Measurements from ENCODE around the gene NUP188. TPM values are rescaled to one million over a fixed set of nuclear protein-coding genes. Genes with fewer than 3 reads are reported as not detected.

The NUP188 gene
- total RNA-seq, 2 donors from 2014 or later = 34.6 to 88.6 TPM

GRCh38 chr9:129012893-129013448 lies 65.5 kb downstream of the NUP188 start:
- DNase-seq (ENCODE audit: low spot score) = no peak

GRCh38 chr9:129013674-129014073 lies 66.2 kb downstream of the NUP188 start:
- no peak overlapping the region for H3K27ac ChIP-seq
- TF ChIP-seq CTCF (IDR thresholded peaks at IDR 0.05) (no peak), POLR2A (IDR thresholded peaks at IDR 0.05) (no peak), POLR2AphosphoS5 (IDR thresholded peaks at IDR 0.05) (no peak)
- H3K36me3 ChIP-seq = peaks cover 0 to 27% of the 10 kb centered on the region in 2 donors
- intact Hi-C loops (cut with DNase I) = no loop called here
- H3K4me3 ChIP-seq = no peak overlapping the region
- 91% methylated on average over 8 of the region's 11 CpGs for WGBS
- H3K27me3 ChIP-seq (replicated peaks; ENCODE audit: insufficient read depth) = no peaks in the 10 kb centered on the region
- no peak for DNase-seq (ENCODE audit: low spot score)
- H3K9me3 ChIP-seq = no peaks in the 10 kb centered on the region
- no peaks in the 10 kb centered on the region for H3K4me1 ChIP-seq (replicated peaks)

More at GRCh38 chr9:129012893-129013448, 65.5 kb downstream of the NUP188 start:
- TF ChIP-seq POLR2A (IDR thresholded peaks at IDR 0.05) = no peak
- TF ChIP-seq CTCF (IDR thresholded peaks at IDR 0.05) = no peak
- no peak for TF ChIP-seq POLR2AphosphoS5 (IDR thresholded peaks at IDR 0.05)
- no peak overlapping the region for H3K4me3 ChIP-seq
- H3K36me3 ChIP-seq = peaks cover 0 to 27% of the 10 kb centered on the region in 2 donors
- no peaks in the 10 kb centered on the region for H3K4me1 ChIP-seq (replicated peaks)
- no peaks in the 10 kb centered on the region for H3K9me3 ChIP-seq
- H3K27me3 ChIP-seq (replicated peaks; ENCODE audit: insufficient read depth) = no peaks in the 10 kb centered on the region
- WGBS = 87% methylated on average over 16 of the region's 16 CpGs
- intact Hi-C loops (cut with DNase I) = no loop called here
- H3K27ac ChIP-seq = no peak overlapping the region

GRCh38 chr9:129014124-129014523 lies 66.6 kb downstream of the NUP188 start:
- intact Hi-C loops (cut with DNase I) = no loop called here
- Histone ChIP-seq H3K36me3 (peaks cover 0 to 27% of the 10 kb centered on the region in 2 donors), H3K9me3 (no peaks in the 10 kb centered on the region), H3K4me1 (replicated peaks) (no peaks in the 10 kb centered on the region), H3K4me3 (no peak overlapping the region), H3K27ac (no peak overlapping the region), H3K27me3 (replicated peaks; ENCODE audit: insufficient read depth) (no peaks in the 10 kb centered on the region)
- no peak for TF ChIP-seq CTCF (IDR thresholded peaks at IDR 0.05)
- TF ChIP-seq POLR2AphosphoS5 (IDR thresholded peaks at IDR 0.05) = no peak
- TF ChIP-seq POLR2A (IDR thresholded peaks at IDR 0.05) = no peak
- DNase-seq (ENCODE audit: low spot score) = no peak
- WGBS = 95% methylated on average over 11 of the region's 11 CpGs

- peaks cover 0 to 27% of the 10 kb centered on the region in 2 donors for H3K36me3 ChIP-seq
- H3K9me3 ChIP-seq = no peaks in the 10 kb centered on the region
- no peak overlapping the region for H3K4me3 ChIP-seq
- 82% methylated on average over 8 of the region's 8 CpGs for WGBS
- no peak for DNase-seq (ENCODE audit: low spot score)
- H3K27me3 ChIP-seq (replicated peaks; ENCODE audit: insufficient read depth) = no peaks in the 10 kb centered on the region
- H3K27ac ChIP-seq = no peak overlapping the region
- H3K4me1 ChIP-seq (replicated peaks) = no peaks in the 10 kb centered on the region
- TF ChIP-seq POLR2AphosphoS5 (IDR thresholded peaks at IDR 0.05) = no peak
- TF ChIP-seq POLR2A (IDR thresholded peaks at IDR 0.05) = no peak
- TF ChIP-seq CTCF (IDR thresholded peaks at IDR 0.05) = no peak
- intact Hi-C loops (cut with DNase I) = no loop called here
Measured at GRCh38 chr9:129014608-129015007, 67.1 kb downstream of the NUP188 start.

- no peak overlapping the region for H3K4me3 ChIP-seq
- 80% methylated on average over 8 of the region's 8 CpGs for WGBS
- no peak overlapping the region for H3K27ac ChIP-seq
- no peaks in the 10 kb centered on the region for H3K27me3 ChIP-seq (replicated peaks; ENCODE audit: insufficient read depth)
- no peaks in the 10 kb centered on the region for H3K36me3 ChIP-seq
- DNase-seq (ENCODE audit: low spot score) = no peak
- no peaks in the 10 kb centered on the region for H3K9me3 ChIP-seq
- no peak for TF ChIP-seq POLR2A (IDR thresholded peaks at IDR 0.05)
- TF ChIP-seq CTCF (IDR thresholded peaks at IDR 0.05) = no peak
- no peak for TF ChIP-seq POLR2AphosphoS5 (IDR thresholded peaks at IDR 0.05)
- intact Hi-C loops (cut with DNase I) = no loop called here
- peaks cover 3% of the 10 kb centered on the region for H3K4me1 ChIP-seq (replicated peaks)
Measured at GRCh38 chr9:129021091-129021490, 73.6 kb downstream of the NUP188 start.
